IPS DF 6.9 (cell line): ENCODE measurements around the gene HERPUD2.

ENCODE experiments used
- DNase-seq: peaks from one replicate; pipeline ENCODE4 v3.0.0-alpha.2; 2013; ENCODE audit warnings: low read depth, low spot score
- H3K27ac ChIP-seq: one replicate; pipeline ENCODE4 v1.5.1; 2013; ENCODE audit warnings: low read length, control low read depth
- H3K27me3 ChIP-seq: 2 replicates; pipeline ENCODE4 v1.6.1; 2013; ENCODE audit warnings: mild to moderate bottlenecking, low read length; ENCODE audit not compliant: control insufficient read depth, insufficient read depth
- H3K36me3 ChIP-seq: 2 replicates; pipeline ENCODE4 v1.6.1; 2013; ENCODE audit warnings: low read length; ENCODE audit not compliant: control insufficient read depth, insufficient read depth
- H3K4me1 ChIP-seq: 2 replicates; pipeline ENCODE4 v1.6.1; 2013; ENCODE audit warnings: low read length; ENCODE audit not compliant: control insufficient read depth, insufficient read depth
- H3K4me3 ChIP-seq: 2 replicates; pipeline ENCODE4 v1.5.1; 2013; ENCODE audit warnings: mild to moderate bottlenecking, low read length
- H3K9me3 ChIP-seq: 2 replicates; pipeline ENCODE4 v1.6.1; 2013; ENCODE audit warnings: low read length, inconsistent platforms; ENCODE audit not compliant: control insufficient read depth, insufficient read depth
- WGBS: extraction: QIAGEN DNeasy Blood & Tissue Kit; methylation state at CpG from one replicate; pipeline ENCODE4 v1.1.7; 2013; ENCODE audit warnings: mixed read lengths, missing lambda C conversion rate; ENCODE audit not compliant: insufficient read length, insufficient coverage; 5-methylcytosine and 5-hydroxymethylcytosine counted together

HERPUD2 gene

DNA sequence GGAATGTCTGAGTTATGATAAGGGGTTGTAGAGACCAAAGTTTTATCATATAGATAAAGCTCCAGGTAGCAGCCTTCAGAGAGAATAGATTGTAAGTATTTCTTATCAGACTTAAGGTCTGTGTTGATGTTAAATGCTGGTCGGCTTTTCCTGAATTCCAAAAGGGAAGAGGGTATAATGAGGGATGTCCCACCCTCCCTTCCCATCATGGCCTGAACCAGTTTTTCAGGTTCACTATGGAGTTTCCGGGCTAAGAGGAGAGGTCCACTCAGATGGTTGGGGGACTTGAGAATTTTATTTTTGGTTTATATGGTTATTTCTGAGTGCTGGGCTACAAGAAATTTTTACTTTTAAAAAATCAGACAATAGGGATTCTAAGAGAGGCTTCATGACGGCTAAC, 45.2 kb downstream of the HERPUD2 start:
- Histone ChIP-seq H3K27me3 (no peaks in the 10 kb centered on the region), H3K36me3 (no peaks in the 10 kb centered on the region), H3K4me3 (no peak overlapping the region), H3K27ac (no peak overlapping the region), H3K4me1 (no peaks in the 10 kb centered on the region), H3K9me3 (no peaks in the 10 kb centered on the region)
- no peak for DNase-seq
- WGBS: no CpG with 5 or more reads among the region's 3 CpGs

DNA sequence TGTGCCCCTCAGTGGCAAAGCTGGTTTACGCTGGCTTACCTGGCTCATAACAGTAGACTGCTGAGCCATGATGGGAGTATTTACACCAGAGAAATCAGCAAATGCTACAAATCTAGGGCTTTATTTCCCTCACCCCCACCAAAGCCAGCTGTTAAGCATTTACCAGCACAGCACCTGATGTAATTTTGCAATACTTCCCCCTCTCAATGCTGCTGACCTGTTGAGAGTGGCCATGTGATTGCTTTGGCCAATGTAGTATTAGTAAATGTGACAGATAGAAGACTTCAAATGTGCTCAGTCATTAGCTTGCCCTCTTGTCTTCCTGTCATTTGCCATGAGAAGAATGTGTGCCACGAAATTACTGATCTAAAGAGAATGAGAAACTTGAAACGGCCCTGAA, 46.6 kb downstream of the HERPUD2 start:
- Histone ChIP-seq H3K27me3 (no peaks in the 10 kb centered on the region), H3K36me3 (no peaks in the 10 kb centered on the region), H3K4me3 (no peak overlapping the region), H3K9me3 (no peaks in the 10 kb centered on the region), H3K4me1 (no peaks in the 10 kb centered on the region), H3K27ac (no peak overlapping the region)
- no peak for DNase-seq
- WGBS: no CpG with 5 or more reads among the region's 3 CpGs

DNA sequence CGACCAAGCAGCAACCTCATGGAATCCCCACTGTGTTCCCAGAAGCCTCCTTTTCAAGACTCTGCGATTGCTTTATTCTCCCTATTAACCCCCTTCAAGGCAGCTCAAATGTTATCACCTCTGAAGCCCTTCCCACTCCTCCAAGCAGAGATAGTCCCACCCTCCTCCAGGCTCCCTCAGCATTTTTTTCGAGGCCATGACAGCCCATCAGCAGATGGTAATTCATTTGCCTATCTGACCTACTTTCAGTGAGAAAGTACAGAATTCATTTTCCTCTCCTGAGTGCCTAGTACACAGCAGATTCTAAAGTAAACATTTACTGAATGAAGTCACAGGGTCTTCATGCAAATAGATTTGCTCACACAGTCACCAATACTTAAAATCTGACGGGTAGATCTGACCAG, 47.8 kb downstream of the HERPUD2 start:
- H3K4me1 ChIP-seq: no peaks in the 10 kb centered on the region
- H3K9me3 ChIP-seq: no peaks in the 10 kb centered on the region
- no peaks in the 10 kb centered on the region for H3K27me3 ChIP-seq
- no peak overlapping the region for H3K4me3 ChIP-seq
- H3K36me3 ChIP-seq: no peaks in the 10 kb centered on the region
- no peak overlapping the region for H3K27ac ChIP-seq
- no CpG with 5 or more reads among the region's 4 CpGs for WGBS
- no peak for DNase-seq

DNA sequence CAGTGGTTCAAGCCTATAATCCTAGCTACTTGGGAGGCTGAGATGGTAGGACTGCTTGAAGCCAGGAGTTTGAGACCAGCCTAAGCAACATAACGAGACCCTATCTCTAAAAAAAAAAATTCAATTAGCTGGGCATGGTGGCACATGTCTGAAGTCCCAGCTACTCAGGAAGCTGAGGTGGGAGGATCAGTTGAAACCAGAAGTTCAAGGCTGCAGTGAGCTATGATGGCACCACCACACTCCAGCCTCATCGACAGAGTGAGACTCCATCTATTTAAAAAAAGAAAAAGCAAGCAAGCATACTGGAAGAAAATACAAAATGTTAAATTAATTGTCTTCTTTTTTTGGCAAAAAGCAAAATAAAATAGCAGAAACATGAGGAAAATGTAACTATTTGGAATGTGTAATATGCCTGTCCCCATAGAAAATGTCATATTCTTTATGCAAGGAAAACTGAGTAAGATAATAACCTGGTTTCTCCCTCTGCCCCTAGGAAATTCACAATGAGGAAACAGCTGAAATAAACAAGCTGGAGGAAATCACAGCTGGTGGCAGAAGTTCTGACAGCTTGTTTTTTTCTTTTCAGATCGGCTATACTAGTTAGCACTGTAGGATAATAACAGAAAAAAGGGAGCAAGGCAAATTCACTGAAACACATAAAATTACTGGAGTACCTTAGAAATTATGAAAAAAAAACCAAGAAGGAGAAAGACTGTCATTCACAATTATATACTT, 48.5 kb downstream of the HERPUD2 start:
- Histone ChIP-seq H3K36me3 (no peaks in the 10 kb centered on the region), H3K4me3 (no peak overlapping the region), H3K27ac (no peak overlapping the region), H3K27me3 (no peaks in the 10 kb centered on the region), H3K9me3 (no peaks in the 10 kb centered on the region), H3K4me1 (no peaks in the 10 kb centered on the region)
- no peak for DNase-seq
- WGBS: no CpG with 5 or more reads among the region's 3 CpGs

DNA sequence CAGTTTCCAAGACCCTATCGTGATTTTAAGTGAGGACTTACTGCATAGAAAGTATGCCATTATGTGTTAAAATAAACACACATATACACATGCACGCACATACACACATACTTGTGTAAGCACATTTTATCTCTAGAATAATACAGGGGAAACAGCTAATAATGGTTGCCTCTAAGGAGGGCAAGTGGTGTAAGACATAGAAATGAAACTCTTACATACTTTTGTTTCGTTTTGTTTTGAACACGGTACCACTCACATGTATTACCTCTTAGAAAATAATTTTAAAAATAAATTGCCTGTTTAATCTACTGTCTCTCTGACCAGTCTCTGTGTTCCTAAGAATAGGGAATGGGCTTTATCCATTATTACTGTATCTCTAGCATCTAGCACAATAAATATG, 49.2 kb downstream of the HERPUD2 start:
- H3K36me3 ChIP-seq: no peaks in the 10 kb centered on the region
- no peak for DNase-seq
- H3K27ac ChIP-seq: no peak overlapping the region
- H3K9me3 ChIP-seq: no peaks in the 10 kb centered on the region
- H3K4me1 ChIP-seq: no peaks in the 10 kb centered on the region
- WGBS: no CpG with 5 or more reads among the region's 4 CpGs
- H3K27me3 ChIP-seq: no peaks in the 10 kb centered on the region
- no peak overlapping the region for H3K4me3 ChIP-seq

DNA sequence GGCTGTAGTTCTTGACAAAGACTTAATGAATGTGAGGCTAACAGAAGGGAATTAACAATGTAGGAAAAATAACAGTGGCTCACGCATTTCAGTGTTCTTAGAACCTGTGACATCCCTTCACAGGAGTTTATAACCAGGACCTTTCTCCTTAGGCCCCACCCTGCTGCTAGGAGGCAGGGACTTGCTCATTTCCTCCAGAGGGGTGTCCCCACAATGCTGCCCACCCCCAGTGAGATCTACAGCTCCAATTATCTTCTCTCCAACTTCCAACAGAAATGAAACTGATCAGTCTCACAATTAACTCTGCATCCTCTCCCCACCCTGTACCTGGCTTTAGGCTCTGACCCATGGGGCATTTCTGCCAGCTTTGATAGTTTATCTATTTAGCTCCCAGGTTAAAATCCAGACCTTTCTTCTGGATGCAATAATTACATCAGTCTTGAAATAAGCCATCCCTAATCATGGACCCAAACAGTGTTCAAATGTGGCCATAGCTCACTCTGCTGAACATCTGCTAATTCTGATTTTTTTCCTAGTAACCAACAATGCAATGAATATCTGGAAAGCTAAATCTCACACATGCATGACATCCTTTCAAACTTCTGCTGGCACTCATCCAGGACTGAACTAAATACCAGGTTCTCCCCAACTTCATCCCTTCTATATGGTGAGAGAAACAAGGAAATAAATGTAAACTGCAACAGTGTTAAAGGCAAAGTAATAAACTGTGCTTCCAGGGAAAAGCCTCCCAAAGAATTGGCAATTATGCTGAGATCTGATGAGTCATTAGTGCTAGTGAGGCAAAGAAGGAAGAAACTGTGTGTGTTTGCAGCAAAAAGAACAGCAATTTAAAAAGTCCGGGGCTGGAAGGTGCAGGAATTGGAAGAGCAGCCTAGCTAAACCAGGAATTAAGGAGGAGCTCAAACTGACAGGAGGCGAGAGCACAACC, 64.6 kb downstream of the HERPUD2 start:
- H3K36me3 ChIP-seq: no peaks in the 10 kb centered on the region; the same call in 1 of the 2 replicates
- DNase-seq: no peak

DNA sequence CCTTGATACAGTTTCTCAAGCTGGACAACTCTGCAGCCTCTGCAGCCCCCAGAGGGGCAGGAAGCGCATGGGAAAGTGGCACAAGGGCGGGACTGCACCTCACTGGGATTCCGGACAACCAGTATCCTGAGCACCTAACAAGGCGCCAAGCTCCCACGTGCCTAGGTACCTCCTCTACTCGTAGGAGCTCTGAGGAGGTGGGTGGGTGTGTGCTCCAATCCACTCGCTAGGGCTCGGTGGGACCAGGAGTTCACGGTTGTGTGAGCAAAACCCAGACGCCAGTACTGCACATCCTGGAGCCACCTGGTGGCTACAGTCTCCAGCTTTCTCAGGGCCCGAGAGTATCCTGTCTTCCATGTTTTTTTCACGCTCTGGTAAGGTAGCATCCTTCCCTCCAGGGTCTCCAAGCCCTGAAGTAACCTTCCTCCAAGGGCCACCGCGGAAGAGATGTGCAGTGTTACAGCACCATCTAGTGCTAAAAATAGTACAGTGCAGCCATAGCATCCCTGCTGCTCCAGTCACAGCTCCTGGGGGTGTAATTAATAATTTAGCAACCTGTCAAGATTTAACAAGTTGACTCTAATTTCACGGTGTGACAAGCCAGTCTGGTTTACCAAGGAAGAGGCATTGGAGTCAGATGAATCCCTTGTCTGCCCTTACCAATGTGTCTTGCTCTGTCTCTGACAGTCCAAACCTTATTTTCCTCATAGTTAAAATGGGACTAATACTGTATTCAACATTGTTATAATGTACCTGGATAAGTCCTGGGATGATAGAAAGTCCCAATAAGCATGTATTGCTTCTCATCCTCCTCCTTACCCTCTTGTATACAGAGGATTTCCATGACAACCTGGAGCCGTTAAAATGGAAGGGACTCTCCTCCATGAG, 70.4 kb downstream of the HERPUD2 start:
- H3K4me1 ChIP-seq: no peaks in the 10 kb centered on the region; the same call in 1 of the 2 replicates
- no peaks in the 10 kb centered on the region for H3K9me3 ChIP-seq
- no CpG with 5 or more reads among the region's 16 CpGs for WGBS
- no peaks in the 10 kb centered on the region for H3K27me3 ChIP-seq
- no peaks in the 10 kb centered on the region for H3K36me3 ChIP-seq
- no peak overlapping the region for H3K27ac ChIP-seq
- H3K4me3 ChIP-seq: no peak overlapping the region
- DNase-seq: peak; percentile 43

More for the DNA sequence above, 64.6 kb downstream of the HERPUD2 start:
- no peak overlapping the region for H3K27ac ChIP-seq
- H3K9me3 ChIP-seq: no peaks in the 10 kb centered on the region
- no peaks in the 10 kb centered on the region for H3K27me3 ChIP-seq
- H3K4me1 ChIP-seq: no peaks in the 10 kb centered on the region
- H3K4me3 ChIP-seq: no peak overlapping the region
- no CpG with 5 or more reads among the region's 3 CpGs for WGBS

DNA sequence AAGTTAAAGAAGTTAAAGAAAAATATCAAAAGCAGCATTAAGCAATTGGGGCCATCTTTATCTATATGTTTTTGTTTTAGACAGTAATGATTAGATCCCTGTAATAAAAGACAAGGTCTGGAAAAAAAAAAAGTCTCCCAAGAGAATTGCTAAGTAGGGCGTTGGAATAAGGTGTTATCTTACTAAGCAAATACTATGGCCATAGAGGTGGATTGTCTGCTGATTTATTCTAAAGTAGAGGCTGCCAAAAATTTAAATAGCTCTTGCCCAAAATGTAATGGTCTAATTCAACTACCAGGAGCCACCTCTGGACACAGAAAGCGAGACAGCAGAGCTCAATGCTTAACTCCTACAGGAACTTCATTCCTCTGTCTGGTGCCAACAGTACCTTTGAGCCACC, 71.6 kb downstream of the HERPUD2 start:
- DNase-seq: no peak
- no CpG with 5 or more reads among the region's 2 CpGs for WGBS

DNA sequence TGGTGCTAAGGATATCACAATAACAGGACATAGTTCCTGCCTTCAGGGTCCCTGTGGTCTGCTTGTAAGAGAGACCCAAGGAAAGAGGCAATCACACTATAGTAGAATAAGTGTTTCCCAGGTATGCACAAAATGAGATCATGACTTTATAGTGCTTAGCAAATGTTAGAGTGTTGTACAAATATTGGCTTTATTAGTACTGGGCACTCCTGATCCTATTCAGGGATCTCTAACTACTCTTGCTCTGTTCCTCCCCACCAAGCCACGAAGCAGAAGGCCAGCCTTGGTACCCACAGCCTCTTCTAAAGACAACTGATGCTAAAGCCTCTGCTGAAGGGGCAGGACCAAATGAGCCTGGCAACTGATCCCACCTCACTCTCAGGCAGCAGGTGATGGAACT, 75.1 kb downstream of the HERPUD2 start:
- Histone ChIP-seq H3K36me3 (no peaks in the 10 kb centered on the region), H3K27me3 (no peaks in the 10 kb centered on the region), H3K9me3 (no peaks in the 10 kb centered on the region), H3K27ac (no peak overlapping the region), H3K4me1 (no peaks in the 10 kb centered on the region; the same call in 1 of the 2 replicates), H3K4me3 (no peak overlapping the region)
- no peak for DNase-seq
- WGBS: no CpG with 5 or more reads among the region's 1 CpG

More for the DNA sequence above, 71.6 kb downstream of the HERPUD2 start:
- Histone ChIP-seq H3K9me3 (no peaks in the 10 kb centered on the region), H3K27me3 (no peaks in the 10 kb centered on the region), H3K36me3 (no peaks in the 10 kb centered on the region), H3K4me3 (no peak overlapping the region), H3K27ac (no peak overlapping the region), H3K4me1 (no peaks in the 10 kb centered on the region; the same call in 1 of the 2 replicates)

DNA sequence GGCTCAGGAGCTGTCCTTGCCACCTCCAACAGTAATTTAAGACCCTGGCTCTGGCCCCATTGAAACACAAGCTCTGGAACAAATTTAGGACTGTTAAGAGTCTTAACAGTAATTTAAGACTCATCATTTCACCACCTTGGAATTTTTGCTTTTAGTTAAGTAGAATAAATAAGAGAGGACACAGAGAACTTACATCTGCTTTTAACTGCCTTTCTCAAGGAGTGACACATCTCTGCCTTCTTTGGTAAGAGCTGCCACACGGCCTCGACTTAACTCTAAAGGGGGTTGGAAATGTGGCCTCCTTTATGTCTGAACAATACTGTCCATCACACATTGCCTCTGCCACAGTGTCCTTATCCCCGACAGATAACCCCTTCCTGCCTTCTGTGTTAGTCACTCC, 77.9 kb downstream of the HERPUD2 start:
- no CpG with 5 or more reads among the region's 3 CpGs for WGBS
- no peak overlapping the region for H3K27ac ChIP-seq
- H3K4me1 ChIP-seq: no peaks in the 10 kb centered on the region
- no peaks in the 10 kb centered on the region for H3K27me3 ChIP-seq
- H3K4me3 ChIP-seq: no peak overlapping the region
- no peaks in the 10 kb centered on the region for H3K36me3 ChIP-seq
- DNase-seq: no peak
- no peaks in the 10 kb centered on the region for H3K9me3 ChIP-seq
